ENCODE results near the gene HDAC1. TPM values are rescaled to one million over a fixed set of nuclear protein-coding genes. Genes with fewer than 3 reads are reported as not detected.

HDAC1 gene
- total and polyA plus RNA-seq, 2 of the 4 experiments (the other 2 are of a cell fraction) = 95.5 to 139 TPM

DNA sequence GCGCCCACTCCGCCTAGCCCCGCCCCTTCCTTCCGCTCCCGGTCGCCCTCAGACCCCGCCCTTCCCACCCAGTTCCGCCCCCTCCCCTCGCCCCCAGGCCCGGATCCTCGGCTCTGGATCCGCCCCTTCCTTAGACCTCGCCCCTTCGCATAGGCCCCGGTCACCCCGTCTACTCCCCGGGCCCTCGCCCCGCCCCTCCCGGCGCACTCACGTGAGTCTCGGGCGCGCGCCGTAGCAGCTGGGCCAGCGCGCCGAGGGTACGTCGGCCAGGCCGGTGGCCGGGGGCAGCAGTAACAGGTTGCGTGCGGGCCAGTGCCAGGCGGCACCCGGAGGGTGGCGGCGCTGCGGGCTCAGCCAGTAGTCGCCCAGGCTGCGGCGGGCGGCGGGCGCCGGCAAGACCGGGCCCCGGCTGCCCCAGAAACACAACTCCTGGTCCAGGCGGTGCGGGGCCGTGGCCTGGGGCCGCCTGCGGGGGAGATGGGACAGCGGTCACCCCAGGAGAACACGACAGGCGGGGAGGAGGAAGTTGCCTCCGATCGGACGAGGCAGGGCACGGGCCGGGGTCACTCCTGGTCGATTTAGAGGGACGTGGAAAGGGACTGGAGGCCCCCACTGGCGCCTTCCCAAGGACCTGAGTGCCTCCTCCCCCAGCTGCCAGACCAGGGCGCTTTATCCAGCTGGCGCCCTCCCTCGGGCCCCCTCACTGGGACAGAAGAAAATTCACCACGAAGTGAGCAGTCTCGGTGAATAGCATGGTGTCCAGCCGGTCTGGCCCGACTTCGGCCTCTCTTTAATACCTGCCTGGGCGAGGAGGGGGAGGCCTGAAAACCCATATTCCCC is 59.7 kb downstream of the HDAC1 start (continued):
- TF ChIP-seq, protein P1, sequence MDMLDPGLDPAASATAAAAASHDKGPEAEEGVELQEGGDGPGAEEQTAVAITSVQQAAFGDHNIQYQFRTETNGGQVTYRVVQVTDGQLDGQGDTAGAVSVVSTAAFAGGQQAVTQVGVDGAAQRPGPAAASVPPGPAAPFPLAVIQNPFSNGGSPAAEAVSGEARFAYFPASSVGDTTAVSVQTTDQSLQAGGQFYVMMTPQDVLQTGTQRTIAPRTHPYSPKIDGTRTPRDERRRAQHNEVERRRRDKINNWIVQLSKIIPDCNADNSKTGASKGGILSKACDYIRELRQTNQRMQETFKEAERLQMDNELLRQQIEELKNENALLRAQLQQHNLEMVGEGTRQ (IDR thresholded peaks at IDR 0.05; ENCODE audit: low read depth, low read length) = peak; percentile 30; the same call in 1 of the 2 replicates
- TF ChIP-seq BHLHE40 (IDR thresholded peaks at IDR 0.05; ENCODE audit: low read depth, low read length) = peak; percentile 97

DNA sequence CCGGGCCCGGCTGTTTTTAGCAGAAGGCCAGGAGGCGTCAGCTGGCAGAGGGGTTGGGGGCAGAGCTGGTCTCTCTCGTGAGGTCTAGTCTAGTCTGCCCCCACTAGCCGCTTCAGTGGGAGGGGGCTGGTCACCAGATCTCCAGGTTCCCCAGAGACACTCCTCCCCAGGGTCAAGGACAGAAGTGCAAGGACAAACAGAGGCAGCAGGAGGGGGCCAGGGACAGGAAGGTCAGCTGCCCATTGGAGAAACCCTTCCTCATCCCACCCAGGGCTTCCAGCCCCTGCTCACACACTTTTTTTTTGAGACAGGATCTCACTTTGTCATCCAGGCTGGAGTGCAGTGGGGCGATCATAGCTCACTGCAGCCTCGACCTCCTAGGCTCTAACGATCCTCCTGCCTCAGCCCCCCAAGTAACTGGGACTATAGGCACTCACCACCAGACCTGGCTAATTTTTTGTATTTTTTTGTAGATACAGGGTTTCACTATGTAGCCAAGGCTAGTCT is 60.4 kb downstream of the HDAC1 start:
- Histone ChIP-seq H3K9me1 (ENCODE audit: insufficient read depth, low read length) (peaks cover 18% of the 10 kb centered on the region), H3K4me3 (ENCODE audit: insufficient read depth, low read depth, low read length) (peak overlapping the region; percentile 56), H2AK9ac (replicated peaks; ENCODE audit: low read depth, low read length, poor library complexity) (peak overlapping the region; percentile 94), H4K5ac (ENCODE audit: low read depth, low read length) (peak overlapping the region; percentile 76), H3K4me1 (ENCODE audit: control insufficient read depth, insufficient read depth, low read length) (peaks cover 26% of the 10 kb centered on the region), H3K4me2 (ENCODE audit: low read depth, low read length) (peak overlapping the region; percentile 85), H3K36me3 (ENCODE audit: control insufficient read depth, insufficient read depth, low read length) (peaks cover 4% of the 10 kb centered on the region; the same call in 1 of the 2 replicates), H3K9ac (ENCODE audit: low read depth, low read length) (peak overlapping the region; percentile 87), H4K91ac (ENCODE audit: insufficient read depth, low read depth, low read length) (peak overlapping the region; percentile 92), H3K4ac (ENCODE audit: low read depth, low read length) (peak overlapping the region; percentile 79), H3K9me3 (ENCODE audit: control insufficient read depth, insufficient read depth, low read length) (no peaks in the 10 kb centered on the region), H3K79me1 (ENCODE audit: low read depth in 1 of 2, low read length in 2 of 2) (peaks cover 8 to 30% of the 10 kb centered on the region in 2 experiments; a peak in 3 of 4 replicates), H2BK120ac (ENCODE audit: low read depth, low read length) (peak overlapping the region; percentile 51), H3K27ac (ENCODE audit: insufficient read depth, low read length) (peak overlapping the region; percentile 95), H3K18ac (ENCODE audit: low read depth, low read length) (peak overlapping the region; percentile 32; the same call in 1 of the 2 replicates), H2BK20ac (ENCODE audit: low read depth, low read length) (no peak overlapping the region), H2BK15ac (ENCODE audit: low read depth, low read length) (no peak overlapping the region), H4K20me1 (ENCODE audit: insufficient read depth, low read length) (no peaks in the 10 kb centered on the region), H2AK5ac (ENCODE audit: low read depth, low read length) (peak overlapping the region; percentile 94), H3K23ac (ENCODE audit: low read depth, low read length) (peak overlapping the region; percentile 28), H2AFZ (replicated peaks; ENCODE audit: low read length, poor library complexity) (peak overlapping the region; percentile 92), H3K14ac (replicated peaks; ENCODE audit: low read depth, low read length) (peak overlapping the region; percentile 82), H2BK5ac (ENCODE audit: low read depth, low read length, poor library complexity, severe bottlenecking) (peak overlapping the region; percentile 81), H3K27me3 (ENCODE audit: control insufficient read depth, insufficient read depth, low read length) (no peaks in the 10 kb centered on the region), H3K56ac (ENCODE audit: extremely low read depth, insufficient read depth, low read length) (peak overlapping the region; percentile 38; the same call in 1 of the 2 replicates), H4K8ac (ENCODE audit: low read depth in 2 of 2, low read length in 2 of 2) (peak overlapping the region; percentile 75 to 85; a peak in 3 of 4 replicates)
- intact Hi-C loops (cut with micrococcal nuclease) = no loop called here
- CTCF ChIA-PET = interaction anchor here (0.5 kb wide), 1 partner anchor 599 kb away, joined by 3 read pairs; no protein-coding TSS in a partner anchor
- dilution Hi-C loops (cut with HindIII; ENCODE audit: low sequenced_read_pairs, unreplicated experiment) = no loop called here
- DNase-seq (no peak), ATAC-seq (ENCODE audit: low read depth) (no peak)
- no TSS peak for BruUV-seq (replicated peaks)
- TF ChIP-seq, protein P2, sequence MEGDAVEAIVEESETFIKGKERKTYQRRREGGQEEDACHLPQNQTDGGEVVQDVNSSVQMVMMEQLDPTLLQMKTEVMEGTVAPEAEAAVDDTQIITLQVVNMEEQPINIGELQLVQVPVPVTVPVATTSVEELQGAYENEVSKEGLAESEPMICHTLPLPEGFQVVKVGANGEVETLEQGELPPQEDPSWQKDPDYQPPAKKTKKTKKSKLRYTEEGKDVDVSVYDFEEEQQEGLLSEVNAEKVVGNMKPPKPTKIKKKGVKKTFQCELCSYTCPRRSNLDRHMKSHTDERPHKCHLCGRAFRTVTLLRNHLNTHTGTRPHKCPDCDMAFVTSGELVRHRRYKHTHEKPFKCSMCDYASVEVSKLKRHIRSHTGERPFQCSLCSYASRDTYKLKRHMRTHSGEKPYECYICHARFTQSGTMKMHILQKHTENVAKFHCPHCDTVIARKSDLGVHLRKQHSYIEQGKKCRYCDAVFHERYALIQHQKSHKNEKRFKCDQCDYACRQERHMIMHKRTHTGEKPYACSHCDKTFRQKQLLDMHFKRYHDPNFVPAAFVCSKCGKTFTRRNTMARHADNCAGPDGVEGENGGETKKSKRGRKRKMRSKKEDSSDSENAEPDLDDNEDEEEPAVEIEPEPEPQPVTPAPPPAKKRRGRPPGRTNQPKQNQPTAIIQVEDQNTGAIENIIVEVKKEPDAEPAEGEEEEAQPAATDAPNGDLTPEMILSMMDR (conservative IDR thresholded peaks at IDR 0.05; ENCODE audit: low read depth, low read length) = no peak
- no peak for TF ChIP-seq RCOR1 (IDR thresholded peaks at IDR 0.05; ENCODE audit: insufficient replicate concordance, low read length)
- no peak for TF ChIP-seq BHLHE40 (IDR thresholded peaks at IDR 0.05; ENCODE audit: low read depth, low read length)
- no peak for TF ChIP-seq MAZ (IDR thresholded peaks at IDR 0.05; ENCODE audit: borderline replicate concordance, low read depth, low read length)
- no peak for TF ChIP-seq RFX5 (IDR thresholded peaks at IDR 0.05; ENCODE audit: low read depth, low read length)
- 27% methylated on average over 4 of the region's 8 CpGs; no CpG with 5 or more reads in 1 of the 2 experiments for WGBS, 2 experiments (ENCODE audit: extremely low coverage in 2 of 2, insufficient read length in 1 of 2)
- in situ Hi-C loops (cut with MboI; ENCODE audit: low sequenced_read_pairs) = no loop called here
- POLR2A ChIA-PET (ENCODE audit: unreplicated experiment) = interaction anchor here (0.8 to 1.5 kb wide), 2 partner anchors 11 to 16 kb away, joined by 3 to 4 read pairs; partner anchors contain the start of gene MARCKSL1

Measured in IMR-90 (cell line).